ENCODE measurements around the gene MRGPRG.
"Not testable (repeated sequence)": the region's sequence is repeated elsewhere in the genome, so short reads cannot be mapped to it uniquely, and the experiment has no call there.

Gene MRGPRG

GRCh38 chr11:3218483-3219280 lies at the start of gene MRGPRG:
Gene MRGPRG (minus strand): TSS chr11:3218813. CDS start chr11:3218813, 0 bp downstream.
- DNase-seq: no peak

GRCh38 chr11:3262548-3262947 lies 43.9 kb upstream of the MRGPRG start:
- not testable (repeated sequence) for DNase-seq

GRCh38 chr11:3261831-3262230 lies 43.2 kb upstream of the MRGPRG start:
- DNase-seq: not testable (repeated sequence)

GRCh38 chr11:3257509-3257908 lies 38.9 kb upstream of the MRGPRG start:
- not testable (repeated sequence) for DNase-seq

GRCh38 chr11:3255241-3255640 lies 36.6 kb upstream of the MRGPRG start:
- not testable (repeated sequence) for DNase-seq

- not testable (repeated sequence) for DNase-seq
Observed at GRCh38 chr11:3254773-3255172, 36.2 kb upstream of the MRGPRG start.

- no peak for DNase-seq
Observed at GRCh38 chr11:3245071-3245470, 26.5 kb upstream of the MRGPRG start.

- DNase-seq: no peak
Observed at GRCh38 chr11:3243880-3244279, 25.3 kb upstream of the MRGPRG start.

GRCh38 chr11:3237119-3237518 lies 18.5 kb upstream of the MRGPRG start:
- DNase-seq: no peak

- no peak for DNase-seq
Observed at GRCh38 chr11:3234846-3235245, 16.2 kb upstream of the MRGPRG start.

GRCh38 chr11:3232956-3233355 lies 14.3 kb upstream of the MRGPRG start:
- DNase-seq: no peak

GRCh38 chr11:3231851-3232744 lies 13.5 kb upstream of the MRGPRG start, which contains the start of gene MRGPRE:
Gene MRGPRE (minus strand): TSS chr11:3232417. CDS start chr11:3228799, 3,618 bp downstream.
- DNase-seq: peak; percentile 84

- no peak for DNase-seq
Observed at GRCh38 chr11:3231550-3231850, 12.9 kb upstream of the MRGPRG start.

- no peak for DNase-seq
Observed at GRCh38 chr11:3230636-3231549, 12.3 kb upstream of the MRGPRG start.

GRCh38 chr11:3229673-3230630 lies 11.3 kb upstream of the MRGPRG start:
- no peak for DNase-seq

- DNase-seq: no peak
Observed at GRCh38 chr11:3228445-3228829, 9.8 kb upstream of the MRGPRG start.

- peak; percentile 26 for DNase-seq
Observed at GRCh38 chr11:3227568-3228444, 9.2 kb upstream of the MRGPRG start.

- DNase-seq: no peak
Observed at GRCh38 chr11:3226846-3227567, 8.4 kb upstream of the MRGPRG start.

- DNase-seq: no peak
Observed at GRCh38 chr11:3225826-3226750, 7.5 kb upstream of the MRGPRG start.
